Measurements from ENCODE around the gene COL5A2.

The COL5A2 gene

GRCh38 chr2:189109921-189110397 is 69.6 kb downstream of the COL5A2 start:
- no peak for DNase-seq (ENCODE audit: extremely low read depth, low read depth)
- no peak for TF ChIP-seq CTCF (IDR thresholded peaks at IDR 0.05; ENCODE audit: low read depth, low read length, missing control alignments)
- H3K4me3 ChIP-seq (replicated peaks; ENCODE audit: low read depth, low read length): no peak overlapping the region

GRCh38 chr2:189104934-189105333 is 74.6 kb downstream of the COL5A2 start:
- H3K4me3 ChIP-seq (replicated peaks; ENCODE audit: low read depth, low read length): no peak overlapping the region
- DNase-seq (ENCODE audit: extremely low read depth, low read depth): no peak
- TF ChIP-seq CTCF (IDR thresholded peaks at IDR 0.05; ENCODE audit: low read depth, low read length, missing control alignments): no peak

- no peak for DNase-seq (ENCODE audit: extremely low read depth, low read depth)
These were observed 76.8 kb downstream of the COL5A2 start for GRCh38 chr2:189102735-189103134.

GRCh38 chr2:189097934-189098333 is 81.6 kb downstream of the COL5A2 start:
- no peak overlapping the region for H3K4me3 ChIP-seq (replicated peaks; ENCODE audit: low read depth, low read length)
- no peak for DNase-seq (ENCODE audit: extremely low read depth, low read depth)
- no peak for TF ChIP-seq CTCF (IDR thresholded peaks at IDR 0.05; ENCODE audit: low read depth, low read length, missing control alignments)

More at GRCh38 chr2:189102735-189103134, 76.8 kb downstream of the COL5A2 start:
- no peak overlapping the region for H3K4me3 ChIP-seq (replicated peaks; ENCODE audit: low read depth, low read length)
- TF ChIP-seq CTCF (IDR thresholded peaks at IDR 0.05; ENCODE audit: low read depth, low read length, missing control alignments): no peak

- peak; percentile 32 for DNase-seq (ENCODE audit: extremely low read depth, low read depth)
- H3K4me3 ChIP-seq (replicated peaks; ENCODE audit: low read depth, low read length): no peak overlapping the region
- TF ChIP-seq CTCF (IDR thresholded peaks at IDR 0.05; ENCODE audit: low read depth, low read length, missing control alignments): no peak
These were observed 82.7 kb downstream of the COL5A2 start for GRCh38 chr2:189096769-189097447.

- no peak for DNase-seq (ENCODE audit: extremely low read depth, low read depth)
- TF ChIP-seq CTCF (IDR thresholded peaks at IDR 0.05; ENCODE audit: low read depth, low read length, missing control alignments): no peak
- H3K4me3 ChIP-seq (replicated peaks; ENCODE audit: low read depth, low read length): no peak overlapping the region
These were observed 84.5 kb downstream of the COL5A2 start for GRCh38 chr2:189095101-189095500.

- no peak overlapping the region for H3K4me3 ChIP-seq (replicated peaks; ENCODE audit: low read depth, low read length)
- TF ChIP-seq CTCF (IDR thresholded peaks at IDR 0.05; ENCODE audit: low read depth, low read length, missing control alignments): no peak
These were observed 86.6 kb downstream of the COL5A2 start for GRCh38 chr2:189092936-189093335.

More at GRCh38 chr2:189092936-189093335, 86.6 kb downstream of the COL5A2 start:
- no peak for DNase-seq (ENCODE audit: extremely low read depth, low read depth)

Data from HFF-Myc (cell line).